C4-2B (cell line): ENCODE results near the gene LMAN2L.

Experiments used
- CTCF ChIP-seq: fragments of 450-650 bp; conservative IDR thresholded peaks from 2 replicates; pipeline ENCODE4 v1.5.1; 2017; ENCODE audit warnings: mild to moderate bottlenecking
- ZFX ChIP-seq: fragments of 450-650 bp; IDR thresholded peaks from 2 replicates; pipeline ENCODE4 v1.6.1; 2017

GRCh38 chr2:96699621-96700020 is 40.2 kb downstream of the LMAN2L start:
- TF ChIP-seq CTCF = no peak
- no peak for TF ChIP-seq ZFX
